ENCODE results near the gene NHS. TPM values are rescaled to one million over a fixed set of nuclear protein-coding genes. Genes with fewer than 3 reads are reported as not detected.

The NHS gene
- total and polyA plus RNA-seq, 2 experiments from 2014 or later, result 0.72 to 0.89 TPM

DNA sequence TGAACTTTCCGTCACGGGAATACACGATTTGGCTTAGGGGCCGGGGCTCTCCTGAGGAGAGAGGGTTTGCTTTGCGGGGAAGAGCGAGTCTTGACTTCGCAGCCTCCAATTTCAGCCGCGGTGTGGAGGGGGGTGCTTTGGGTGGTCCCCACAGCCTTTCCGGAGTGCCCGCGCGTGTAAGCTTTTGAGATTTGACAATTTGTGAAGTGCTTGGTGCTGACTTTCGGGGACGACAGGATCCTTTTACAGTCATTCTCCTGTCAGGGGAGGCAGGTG is 362.6 kb downstream of the NHS start:
- Histone ChIP-seq H3K27ac (peak overlapping the region; percentile 27), H3K4me1 (ENCODE audit: low read depth) (no peaks in the 10 kb centered on the region), H3K27me3 (no peaks in the 10 kb centered on the region), H3K36me3 (no peaks in the 10 kb centered on the region), H3K9me3 (ENCODE audit: low read depth) (no peaks in the 10 kb centered on the region), H3K4me3 (peak overlapping the region; percentile 54)
- TF ChIP-seq, protein P1, sequence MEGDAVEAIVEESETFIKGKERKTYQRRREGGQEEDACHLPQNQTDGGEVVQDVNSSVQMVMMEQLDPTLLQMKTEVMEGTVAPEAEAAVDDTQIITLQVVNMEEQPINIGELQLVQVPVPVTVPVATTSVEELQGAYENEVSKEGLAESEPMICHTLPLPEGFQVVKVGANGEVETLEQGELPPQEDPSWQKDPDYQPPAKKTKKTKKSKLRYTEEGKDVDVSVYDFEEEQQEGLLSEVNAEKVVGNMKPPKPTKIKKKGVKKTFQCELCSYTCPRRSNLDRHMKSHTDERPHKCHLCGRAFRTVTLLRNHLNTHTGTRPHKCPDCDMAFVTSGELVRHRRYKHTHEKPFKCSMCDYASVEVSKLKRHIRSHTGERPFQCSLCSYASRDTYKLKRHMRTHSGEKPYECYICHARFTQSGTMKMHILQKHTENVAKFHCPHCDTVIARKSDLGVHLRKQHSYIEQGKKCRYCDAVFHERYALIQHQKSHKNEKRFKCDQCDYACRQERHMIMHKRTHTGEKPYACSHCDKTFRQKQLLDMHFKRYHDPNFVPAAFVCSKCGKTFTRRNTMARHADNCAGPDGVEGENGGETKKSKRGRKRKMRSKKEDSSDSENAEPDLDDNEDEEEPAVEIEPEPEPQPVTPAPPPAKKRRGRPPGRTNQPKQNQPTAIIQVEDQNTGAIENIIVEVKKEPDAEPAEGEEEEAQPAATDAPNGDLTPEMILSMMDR (IDR thresholded peaks at IDR 0.05; ENCODE audit: low read depth, low read length), result no peak
- no peak for DNase-seq (ENCODE audit: low read depth in 1 of 2, low spot score in 1 of 2)

DNA sequence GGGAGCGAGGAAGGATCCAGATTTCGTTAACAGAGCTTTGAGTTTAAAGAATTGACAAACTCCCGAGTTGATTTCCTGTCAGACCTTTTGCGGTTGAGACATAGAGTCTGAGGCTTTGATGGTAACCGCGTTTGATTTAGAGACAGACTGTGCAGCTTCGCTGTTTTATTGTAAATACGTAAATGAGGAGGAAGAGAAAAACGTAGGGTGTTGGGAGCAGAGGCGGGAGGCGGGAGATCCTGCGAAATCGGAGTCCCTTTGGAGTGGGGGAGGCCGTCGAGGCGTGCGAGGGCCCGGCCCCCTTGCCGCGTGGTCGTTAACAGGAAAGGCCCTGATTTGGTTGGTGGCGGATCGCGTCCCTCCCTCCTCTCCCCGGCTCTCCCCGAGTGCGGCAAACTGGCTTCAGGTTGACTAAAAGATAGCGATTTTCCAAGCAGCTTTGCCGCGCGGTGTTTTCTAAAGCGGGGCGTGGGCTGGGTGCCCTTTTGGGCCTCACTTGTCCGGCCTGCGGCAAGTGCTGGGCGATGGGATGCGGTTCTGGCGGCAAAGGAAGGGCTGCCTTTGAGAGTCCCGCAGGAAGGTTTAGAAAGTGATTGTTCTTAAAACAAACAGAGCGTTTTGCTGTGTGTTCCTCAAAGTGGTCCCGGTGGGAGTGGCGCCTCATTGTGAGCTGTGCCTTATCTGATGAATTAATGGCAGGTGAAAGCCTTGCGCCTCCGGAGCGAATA is 363.1 kb downstream of the NHS start:
- H3K9me3 ChIP-seq (ENCODE audit: low read depth), result no peaks in the 10 kb centered on the region
- TF ChIP-seq, protein P1 (IDR thresholded peaks at IDR 0.05; ENCODE audit: low read depth, low read length), result no peak
- no peaks in the 10 kb centered on the region for H3K4me1 ChIP-seq (ENCODE audit: low read depth)
- no peaks in the 10 kb centered on the region for H3K36me3 ChIP-seq
- no peaks in the 10 kb centered on the region for H3K27me3 ChIP-seq
- H3K4me3 ChIP-seq, result peak overlapping the region; percentile 54
- peak overlapping the region; percentile 27 for H3K27ac ChIP-seq
- peak; percentile 5 to 19 for DNase-seq (ENCODE audit: low read depth in 1 of 2, low spot score in 1 of 2)

DNA sequence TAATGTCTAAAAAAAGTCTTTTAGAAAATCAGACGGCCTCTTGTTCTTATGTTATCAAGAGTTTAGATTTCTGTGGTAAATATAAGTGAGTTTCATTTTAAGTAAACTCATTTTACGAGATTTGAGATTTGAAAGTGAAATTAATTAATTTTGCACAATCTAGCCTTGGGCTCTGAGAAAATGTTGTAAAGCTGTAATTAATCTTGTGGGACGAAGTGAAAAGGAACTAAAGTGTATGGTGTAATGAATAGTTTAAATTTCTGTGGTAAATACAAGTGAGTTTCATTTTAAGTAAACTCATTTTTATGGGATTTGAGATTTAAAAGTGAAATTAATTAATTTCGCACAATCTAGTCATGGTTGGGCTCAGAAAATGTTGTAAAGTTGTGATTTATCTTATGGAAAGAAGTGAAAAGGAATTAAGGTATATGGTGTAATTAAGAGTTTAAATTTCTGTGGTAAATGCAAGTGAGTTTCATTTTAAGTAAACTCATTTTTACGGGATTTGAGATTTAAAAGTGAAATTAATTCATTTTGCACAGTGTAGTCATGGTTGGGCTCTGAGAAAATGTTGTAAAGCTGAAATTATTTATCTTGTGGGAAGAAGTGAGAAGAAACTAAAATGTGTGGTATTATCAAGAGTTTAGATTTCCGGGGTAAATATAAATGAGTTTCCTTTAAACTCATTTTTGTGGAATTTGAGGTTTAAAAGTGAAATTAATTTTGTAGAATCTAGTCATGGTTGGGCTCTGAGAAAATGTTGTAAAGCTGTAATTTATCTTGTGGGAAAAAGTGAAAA is 363.9 kb downstream of the NHS start:
- Histone ChIP-seq H3K27ac (no peak overlapping the region), H3K4me3 (peak overlapping the region; percentile 54), H3K27me3 (no peaks in the 10 kb centered on the region), H3K4me1 (ENCODE audit: low read depth) (no peaks in the 10 kb centered on the region), H3K36me3 (no peaks in the 10 kb centered on the region), H3K9me3 (ENCODE audit: low read depth) (no peaks in the 10 kb centered on the region)
- TF ChIP-seq, protein P1 (IDR thresholded peaks at IDR 0.05; ENCODE audit: low read depth, low read length), result no peak
- peak in 1 of 2 donors; percentile 1 for DNase-seq (ENCODE audit: low read depth in 1 of 2, low spot score in 1 of 2)

DNA sequence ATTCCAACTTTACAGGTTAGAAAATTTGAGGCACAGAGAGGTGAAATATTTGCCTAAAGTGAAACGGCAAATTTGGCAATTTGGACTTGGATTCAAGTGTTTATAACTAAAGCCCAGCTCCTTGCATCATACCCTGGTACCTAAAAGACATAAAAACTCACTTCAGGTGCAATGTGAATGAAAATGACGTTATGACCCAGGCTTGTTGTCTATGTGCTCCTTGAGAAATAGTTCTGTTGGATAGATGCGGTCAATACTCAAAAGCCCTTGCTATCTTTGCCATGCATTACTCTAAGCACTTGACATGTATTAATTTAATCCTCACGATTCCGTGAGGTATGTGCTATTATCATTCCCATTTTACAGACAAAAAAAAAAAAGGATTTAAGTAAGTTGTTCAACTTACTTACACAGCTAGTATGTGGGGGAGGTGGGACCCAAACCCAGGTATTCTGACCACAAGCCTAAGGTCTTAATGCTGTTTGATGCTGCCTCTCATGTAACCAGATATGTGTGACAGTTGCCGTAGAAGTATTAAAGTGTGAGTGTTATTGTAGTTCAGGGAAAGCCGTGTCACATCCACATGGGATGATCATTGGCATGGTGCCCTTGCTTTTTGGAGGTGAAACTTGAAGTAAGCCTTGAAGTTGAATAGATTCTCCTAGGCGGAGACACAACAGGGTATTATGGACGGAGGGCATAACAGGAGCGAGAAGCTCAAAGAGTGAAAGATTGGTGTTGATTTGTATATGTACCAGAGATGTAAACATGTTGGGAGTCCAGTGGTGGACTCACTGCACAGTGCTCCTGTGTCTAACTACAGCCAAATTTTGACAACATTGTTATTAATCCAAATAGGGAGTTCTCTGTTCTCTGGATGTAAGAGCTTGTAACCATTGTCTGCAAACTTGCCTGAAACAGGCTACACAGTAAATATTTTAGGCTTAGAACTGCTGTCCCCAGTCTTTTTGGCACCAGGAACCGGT is 365.4 kb downstream of the NHS start:
- TF ChIP-seq, protein P1 (IDR thresholded peaks at IDR 0.05; ENCODE audit: low read depth, low read length), result no peak
- Histone ChIP-seq H3K9me3 (ENCODE audit: low read depth) (no peaks in the 10 kb centered on the region), H3K36me3 (no peaks in the 10 kb centered on the region), H3K27ac (no peak overlapping the region), H3K4me3 (no peak overlapping the region), H3K27me3 (no peaks in the 10 kb centered on the region), H3K4me1 (ENCODE audit: low read depth) (no peaks in the 10 kb centered on the region)
- DNase-seq (ENCODE audit: low read depth in 1 of 2, low spot score in 1 of 2), result no peak

DNA sequence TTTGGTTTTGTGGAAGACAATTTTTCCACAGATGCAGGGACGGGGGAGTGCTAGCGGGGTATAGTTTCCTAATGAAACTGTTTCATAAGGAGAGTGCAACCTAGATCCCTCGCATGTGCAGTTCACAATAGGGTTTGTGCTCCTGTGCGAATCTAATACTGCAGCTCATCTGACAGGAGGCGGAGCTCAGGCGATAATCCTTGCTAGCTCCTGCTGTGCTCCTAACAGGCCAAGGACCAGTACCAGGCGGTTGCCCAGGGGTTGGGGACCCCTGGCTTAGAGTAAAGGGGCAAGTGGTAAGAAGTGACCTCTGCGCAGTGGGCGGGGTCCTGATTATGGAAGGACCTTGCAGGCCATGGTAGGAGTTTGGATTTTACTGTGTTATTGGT is 366.1 kb downstream of the NHS start:
- H3K4me3 ChIP-seq, result no peak overlapping the region
- no peaks in the 10 kb centered on the region for H3K36me3 ChIP-seq
- TF ChIP-seq, protein P1 (IDR thresholded peaks at IDR 0.05; ENCODE audit: low read depth, low read length), result no peak
- no peaks in the 10 kb centered on the region for H3K4me1 ChIP-seq (ENCODE audit: low read depth)
- no peaks in the 10 kb centered on the region for H3K9me3 ChIP-seq (ENCODE audit: low read depth)
- no peak for DNase-seq (ENCODE audit: low read depth in 1 of 2, low spot score in 1 of 2)
- no peak overlapping the region for H3K27ac ChIP-seq
- no peaks in the 10 kb centered on the region for H3K27me3 ChIP-seq
